ENCODE results near the gene L3MBTL2. TPM values are rescaled to one million over a fixed set of nuclear protein-coding genes. Genes with fewer than 3 reads are reported as not detected.
A peak's percentile ranks its signal among the peaks of the same experiment; 100 is the strongest.

L3MBTL2 gene
- total RNA-seq, 3 donors from 2014 or later = 17.7 to 25.0 (median 18.9) TPM

DNA sequence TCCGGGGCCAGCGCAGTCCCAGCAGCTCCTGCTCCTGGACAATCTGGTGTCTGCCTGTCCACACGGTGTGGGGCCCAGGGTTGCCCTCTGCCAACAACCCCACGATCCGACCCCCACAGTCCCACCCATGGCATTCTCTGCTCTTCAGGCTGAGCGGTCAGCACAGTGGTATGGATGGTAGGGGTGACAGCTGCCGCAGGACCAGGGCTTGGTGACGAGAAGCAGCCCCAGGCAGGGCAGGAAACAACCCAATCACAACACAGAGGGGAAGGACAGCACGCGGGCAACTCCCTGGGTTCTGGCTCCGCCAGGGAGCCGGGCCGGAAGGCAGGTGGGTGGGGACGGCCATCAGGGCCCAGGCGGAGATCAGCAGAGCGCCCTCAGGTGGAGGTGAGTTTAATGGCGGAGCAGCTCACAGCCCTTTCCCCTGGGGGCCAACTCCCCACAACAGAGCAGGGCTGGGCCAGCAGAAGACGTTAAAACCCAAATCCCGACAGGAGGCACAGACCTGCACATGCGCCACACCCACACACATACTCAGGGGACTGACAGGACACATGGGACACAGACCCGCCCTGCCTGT lies 40.9 kb downstream of the L3MBTL2 start:
- H3K9me3 ChIP-seq = no peaks in the 10 kb centered on the region
- H3K36me3 ChIP-seq (ENCODE audit: low read depth) = peaks cover 5% of the 10 kb centered on the region
- intact Hi-C loops (cut with DNase I, micrococcal nuclease) = no loop called here
- DNase-seq = no peak
- peak; percentile 13 for ATAC-seq
- TF ChIP-seq, protein P1, sequence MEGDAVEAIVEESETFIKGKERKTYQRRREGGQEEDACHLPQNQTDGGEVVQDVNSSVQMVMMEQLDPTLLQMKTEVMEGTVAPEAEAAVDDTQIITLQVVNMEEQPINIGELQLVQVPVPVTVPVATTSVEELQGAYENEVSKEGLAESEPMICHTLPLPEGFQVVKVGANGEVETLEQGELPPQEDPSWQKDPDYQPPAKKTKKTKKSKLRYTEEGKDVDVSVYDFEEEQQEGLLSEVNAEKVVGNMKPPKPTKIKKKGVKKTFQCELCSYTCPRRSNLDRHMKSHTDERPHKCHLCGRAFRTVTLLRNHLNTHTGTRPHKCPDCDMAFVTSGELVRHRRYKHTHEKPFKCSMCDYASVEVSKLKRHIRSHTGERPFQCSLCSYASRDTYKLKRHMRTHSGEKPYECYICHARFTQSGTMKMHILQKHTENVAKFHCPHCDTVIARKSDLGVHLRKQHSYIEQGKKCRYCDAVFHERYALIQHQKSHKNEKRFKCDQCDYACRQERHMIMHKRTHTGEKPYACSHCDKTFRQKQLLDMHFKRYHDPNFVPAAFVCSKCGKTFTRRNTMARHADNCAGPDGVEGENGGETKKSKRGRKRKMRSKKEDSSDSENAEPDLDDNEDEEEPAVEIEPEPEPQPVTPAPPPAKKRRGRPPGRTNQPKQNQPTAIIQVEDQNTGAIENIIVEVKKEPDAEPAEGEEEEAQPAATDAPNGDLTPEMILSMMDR (IDR thresholded peaks at IDR 0.05) = no peak
- no peak overlapping the region for H3K4me3 ChIP-seq
- no peaks in the 10 kb centered on the region for H3K4me1 ChIP-seq (ENCODE audit: low read depth)

DNA sequence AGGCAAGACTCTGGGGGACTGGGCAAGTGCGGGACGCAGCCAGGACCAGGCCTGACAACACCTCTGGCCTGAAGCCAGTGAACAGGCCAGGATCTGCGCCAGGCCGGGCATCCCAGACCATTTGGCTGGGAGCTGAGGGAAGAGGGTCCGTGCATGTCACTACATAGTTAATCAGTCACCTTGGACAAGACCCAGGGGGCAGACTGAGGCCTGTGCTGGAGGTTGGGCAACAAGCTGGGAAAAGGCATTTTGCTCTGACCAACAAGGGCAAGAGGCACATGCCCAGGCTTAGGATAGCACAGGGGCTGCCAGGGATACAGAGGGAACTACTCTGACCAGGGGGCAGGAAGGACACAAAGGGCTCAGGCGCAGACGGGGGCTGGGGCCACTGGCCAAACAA lies 42.6 kb downstream of the L3MBTL2 start:
- intact Hi-C loops (cut with DNase I, micrococcal nuclease) = no loop called here
- TF ChIP-seq, protein P1 (IDR thresholded peaks at IDR 0.05) = no peak
- no peak overlapping the region for H3K4me3 ChIP-seq
- no peaks in the 10 kb centered on the region for H3K9me3 ChIP-seq
- H3K36me3 ChIP-seq (ENCODE audit: low read depth) = peaks cover 5% of the 10 kb centered on the region
- H3K4me1 ChIP-seq (ENCODE audit: low read depth) = no peaks in the 10 kb centered on the region
- DNase-seq (no peak), ATAC-seq (no peak)

DNA sequence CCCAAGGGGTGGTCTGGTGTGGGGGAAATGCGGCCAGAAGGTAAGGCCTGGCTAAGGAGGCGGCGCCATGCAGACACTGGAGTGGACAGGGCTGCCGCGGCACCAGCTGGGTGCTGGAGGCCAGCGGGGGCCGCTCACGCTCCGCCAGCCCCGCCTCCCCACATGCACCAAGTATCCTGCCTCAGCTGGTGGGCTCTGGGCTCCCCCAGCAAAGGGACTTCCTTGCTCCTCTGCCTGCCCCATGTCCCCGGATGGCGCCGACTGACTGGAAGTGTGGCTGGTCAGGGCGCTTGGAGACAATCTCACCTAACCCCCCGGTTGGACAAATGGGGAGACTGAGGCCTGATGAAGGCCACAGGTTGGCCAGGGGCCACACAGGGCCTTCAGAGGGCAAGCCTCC lies 43.2 kb downstream of the L3MBTL2 start:
- Histone ChIP-seq H3K36me3 (ENCODE audit: low read depth) (peaks cover 5% of the 10 kb centered on the region), H3K4me1 (ENCODE audit: low read depth) (no peaks in the 10 kb centered on the region), H3K4me3 (no peak overlapping the region), H3K9me3 (no peaks in the 10 kb centered on the region)
- DNase-seq (no peak), ATAC-seq (no peak)
- intact Hi-C loops (cut with DNase I, micrococcal nuclease) = no loop called here
- TF ChIP-seq, protein P1 (IDR thresholded peaks at IDR 0.05) = no peak

DNA sequence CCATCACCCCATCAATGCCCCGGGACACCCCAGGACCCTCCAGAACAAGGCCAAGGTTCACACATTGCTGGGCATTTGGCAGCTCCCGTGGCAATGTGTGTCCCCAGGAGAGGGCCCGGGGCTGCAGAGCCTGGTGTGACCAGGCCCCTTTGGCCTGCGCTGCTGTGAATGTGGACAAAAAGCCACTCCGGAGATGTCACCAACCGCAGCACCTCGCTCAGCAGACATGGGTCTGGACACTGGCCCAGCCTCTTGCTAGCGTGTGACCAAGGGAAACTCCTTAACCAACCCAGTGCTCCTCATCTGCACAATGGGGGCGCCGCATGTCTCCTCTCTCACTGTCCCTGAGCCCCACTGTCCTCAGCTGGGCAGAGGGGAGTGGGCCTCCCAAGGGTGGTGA lies 43.6 kb downstream of the L3MBTL2 start:
- Histone ChIP-seq H3K4me1 (ENCODE audit: low read depth) (no peaks in the 10 kb centered on the region), H3K4me3 (no peak overlapping the region), H3K9me3 (no peaks in the 10 kb centered on the region), H3K36me3 (ENCODE audit: low read depth) (peaks cover 5% of the 10 kb centered on the region)
- DNase-seq (no peak), ATAC-seq (no peak)
- TF ChIP-seq, protein P1 (IDR thresholded peaks at IDR 0.05) = no peak
- intact Hi-C loops (cut with DNase I, micrococcal nuclease) = no loop called here

DNA sequence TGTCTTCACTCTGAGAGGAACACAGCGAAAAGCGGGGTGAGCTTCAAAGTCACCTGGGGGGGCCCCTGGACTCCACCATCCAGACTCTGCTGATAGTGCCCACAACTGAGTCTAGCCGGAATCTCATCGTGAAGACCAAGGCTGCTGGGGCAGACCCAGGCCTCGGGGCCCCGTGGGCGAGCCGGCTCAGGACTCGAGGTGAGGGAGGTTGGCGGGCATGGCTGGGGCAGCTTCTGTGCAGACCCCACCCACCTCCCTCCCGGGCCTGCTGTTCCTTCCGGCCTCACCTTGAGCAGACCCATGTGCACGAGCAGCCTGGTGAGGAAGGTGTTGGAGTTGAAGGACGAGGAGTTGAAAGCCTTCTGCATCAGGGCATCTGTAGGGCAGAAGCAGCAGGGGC lies 44.3 kb downstream of the L3MBTL2 start:
- DNase-seq (no peak), ATAC-seq (no peak)
- Histone ChIP-seq H3K36me3 (ENCODE audit: low read depth) (peaks cover 5% of the 10 kb centered on the region), H3K4me3 (no peak overlapping the region), H3K4me1 (ENCODE audit: low read depth) (no peaks in the 10 kb centered on the region), H3K9me3 (no peaks in the 10 kb centered on the region)
- TF ChIP-seq, protein P1 (IDR thresholded peaks at IDR 0.05) = no peak
- intact Hi-C loops (cut with DNase I, micrococcal nuclease) = no loop called here

DNA sequence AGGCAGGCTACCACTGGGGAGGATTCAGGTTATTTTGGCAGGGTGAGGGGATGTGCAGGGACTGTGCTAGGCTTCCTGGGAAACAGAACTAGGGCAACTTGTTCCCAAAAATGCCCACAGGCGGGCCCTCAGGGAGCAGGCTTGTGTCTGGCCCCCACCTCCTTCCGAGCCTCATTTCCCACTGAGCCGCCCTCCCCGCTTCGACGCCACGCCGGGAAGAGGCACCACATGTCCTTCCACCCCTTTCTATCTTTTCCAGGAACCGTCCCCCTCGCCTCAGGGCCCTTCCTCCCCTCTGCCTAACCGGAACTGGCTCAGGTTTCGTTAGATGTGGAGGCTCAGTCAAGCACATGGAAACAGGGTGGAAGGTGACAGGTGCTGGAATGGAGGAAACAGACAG lies 45.0 kb downstream of the L3MBTL2 start:
- intact Hi-C loops (cut with DNase I, micrococcal nuclease) = no loop called here
- ATAC-seq = no peak
- Histone ChIP-seq H3K4me1 (ENCODE audit: low read depth) (no peaks in the 10 kb centered on the region), H3K36me3 (ENCODE audit: low read depth) (peaks cover 5% of the 10 kb centered on the region), H3K4me3 (no peak overlapping the region), H3K9me3 (no peaks in the 10 kb centered on the region)
- TF ChIP-seq, protein P1 (IDR thresholded peaks at IDR 0.05) = no peak
- DNase-seq = no peak
